ENCODE data around the gene COL13A1.

DNA sequence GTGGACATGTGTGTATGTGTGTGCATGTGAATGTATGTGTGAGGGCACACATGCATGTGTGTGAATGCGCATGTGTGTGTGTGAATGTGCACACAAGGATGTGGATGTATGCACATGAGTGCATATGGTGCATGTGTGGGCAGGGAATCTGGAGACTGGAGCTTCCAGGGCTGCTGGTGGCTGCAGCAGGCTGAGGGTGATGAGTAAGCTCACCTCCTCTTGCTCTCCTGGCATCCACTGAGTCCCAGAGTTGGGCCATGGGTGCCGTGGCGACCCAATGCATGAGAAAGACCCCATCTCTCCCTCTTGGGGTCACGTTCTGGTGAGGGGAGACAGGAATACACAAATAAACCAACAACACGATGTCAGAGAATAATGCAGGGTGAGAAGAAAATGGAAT lies 33.3 kb upstream of the COL13A1 start:
- TF ChIP-seq, protein P1, sequence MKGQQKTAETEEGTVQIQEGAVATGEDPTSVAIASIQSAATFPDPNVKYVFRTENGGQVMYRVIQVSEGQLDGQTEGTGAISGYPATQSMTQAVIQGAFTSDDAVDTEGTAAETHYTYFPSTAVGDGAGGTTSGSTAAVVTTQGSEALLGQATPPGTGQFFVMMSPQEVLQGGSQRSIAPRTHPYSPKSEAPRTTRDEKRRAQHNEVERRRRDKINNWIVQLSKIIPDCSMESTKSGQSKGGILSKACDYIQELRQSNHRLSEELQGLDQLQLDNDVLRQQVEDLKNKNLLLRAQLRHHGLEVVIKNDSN (IDR thresholded peaks at IDR 0.05; ENCODE audit: borderline replicate concordance, low read depth): no peak
- TF ChIP-seq, protein P2, sequence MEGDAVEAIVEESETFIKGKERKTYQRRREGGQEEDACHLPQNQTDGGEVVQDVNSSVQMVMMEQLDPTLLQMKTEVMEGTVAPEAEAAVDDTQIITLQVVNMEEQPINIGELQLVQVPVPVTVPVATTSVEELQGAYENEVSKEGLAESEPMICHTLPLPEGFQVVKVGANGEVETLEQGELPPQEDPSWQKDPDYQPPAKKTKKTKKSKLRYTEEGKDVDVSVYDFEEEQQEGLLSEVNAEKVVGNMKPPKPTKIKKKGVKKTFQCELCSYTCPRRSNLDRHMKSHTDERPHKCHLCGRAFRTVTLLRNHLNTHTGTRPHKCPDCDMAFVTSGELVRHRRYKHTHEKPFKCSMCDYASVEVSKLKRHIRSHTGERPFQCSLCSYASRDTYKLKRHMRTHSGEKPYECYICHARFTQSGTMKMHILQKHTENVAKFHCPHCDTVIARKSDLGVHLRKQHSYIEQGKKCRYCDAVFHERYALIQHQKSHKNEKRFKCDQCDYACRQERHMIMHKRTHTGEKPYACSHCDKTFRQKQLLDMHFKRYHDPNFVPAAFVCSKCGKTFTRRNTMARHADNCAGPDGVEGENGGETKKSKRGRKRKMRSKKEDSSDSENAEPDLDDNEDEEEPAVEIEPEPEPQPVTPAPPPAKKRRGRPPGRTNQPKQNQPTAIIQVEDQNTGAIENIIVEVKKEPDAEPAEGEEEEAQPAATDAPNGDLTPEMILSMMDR (IDR thresholded peaks at IDR 0.05): no peak
- TF ChIP-seq, protein P3, sequence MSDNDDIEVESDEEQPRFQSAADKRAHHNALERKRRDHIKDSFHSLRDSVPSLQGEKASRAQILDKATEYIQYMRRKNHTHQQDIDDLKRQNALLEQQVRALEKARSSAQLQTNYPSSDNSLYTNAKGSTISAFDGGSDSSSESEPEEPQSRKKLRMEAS (IDR thresholded peaks at IDR 0.05; ENCODE audit: low read depth): no peak
- TF ChIP-seq, protein P4, sequence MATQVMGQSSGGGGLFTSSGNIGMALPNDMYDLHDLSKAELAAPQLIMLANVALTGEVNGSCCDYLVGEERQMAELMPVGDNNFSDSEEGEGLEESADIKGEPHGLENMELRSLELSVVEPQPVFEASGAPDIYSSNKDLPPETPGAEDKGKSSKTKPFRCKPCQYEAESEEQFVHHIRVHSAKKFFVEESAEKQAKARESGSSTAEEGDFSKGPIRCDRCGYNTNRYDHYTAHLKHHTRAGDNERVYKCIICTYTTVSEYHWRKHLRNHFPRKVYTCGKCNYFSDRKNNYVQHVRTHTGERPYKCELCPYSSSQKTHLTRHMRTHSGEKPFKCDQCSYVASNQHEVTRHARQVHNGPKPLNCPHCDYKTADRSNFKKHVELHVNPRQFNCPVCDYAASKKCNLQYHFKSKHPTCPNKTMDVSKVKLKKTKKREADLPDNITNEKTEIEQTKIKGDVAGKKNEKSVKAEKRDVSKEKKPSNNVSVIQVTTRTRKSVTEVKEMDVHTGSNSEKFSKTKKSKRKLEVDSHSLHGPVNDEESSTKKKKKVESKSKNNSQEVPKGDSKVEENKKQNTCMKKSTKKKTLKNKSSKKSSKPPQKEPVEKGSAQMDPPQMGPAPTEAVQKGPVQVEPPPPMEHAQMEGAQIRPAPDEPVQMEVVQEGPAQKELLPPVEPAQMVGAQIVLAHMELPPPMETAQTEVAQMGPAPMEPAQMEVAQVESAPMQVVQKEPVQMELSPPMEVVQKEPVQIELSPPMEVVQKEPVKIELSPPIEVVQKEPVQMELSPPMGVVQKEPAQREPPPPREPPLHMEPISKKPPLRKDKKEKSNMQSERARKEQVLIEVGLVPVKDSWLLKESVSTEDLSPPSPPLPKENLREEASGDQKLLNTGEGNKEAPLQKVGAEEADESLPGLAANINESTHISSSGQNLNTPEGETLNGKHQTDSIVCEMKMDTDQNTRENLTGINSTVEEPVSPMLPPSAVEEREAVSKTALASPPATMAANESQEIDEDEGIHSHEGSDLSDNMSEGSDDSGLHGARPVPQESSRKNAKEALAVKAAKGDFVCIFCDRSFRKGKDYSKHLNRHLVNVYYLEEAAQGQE (IDR thresholded peaks at IDR 0.05; ENCODE audit: low read depth, low read length): no peak
- TF ChIP-seq JUND (IDR thresholded peaks at IDR 0.05) (no peak), RXRA (IDR thresholded peaks at IDR 0.05; ENCODE audit: borderline replicate concordance, low read depth) (no peak)

Measured in SK-N-SH (cell line).